ENCODE results near the gene SNRPA.

Gene SNRPA

GRCh38 chr19:40763963-40764362 lies 13.0 kb downstream of the SNRPA start:
- no peak for TF ChIP-seq FOXP2 (optimal IDR thresholded peaks at IDR 0.05; ENCODE audit: borderline replicate concordance, extremely low read depth, extremely low read length, insufficient read depth)
- no peak for TF ChIP-seq TAF1 (IDR thresholded peaks at IDR 0.05; ENCODE audit: borderline replicate concordance, insufficient read depth, low read length)
- no peak for TF ChIP-seq POLR2AphosphoS5 (IDR thresholded peaks at IDR 0.05; ENCODE audit: low read depth, low read length)
- no peak for TF ChIP-seq SIN3A (IDR thresholded peaks at IDR 0.05; ENCODE audit: borderline replicate concordance, insufficient read depth, low read length)
- TF ChIP-seq, protein P1, sequence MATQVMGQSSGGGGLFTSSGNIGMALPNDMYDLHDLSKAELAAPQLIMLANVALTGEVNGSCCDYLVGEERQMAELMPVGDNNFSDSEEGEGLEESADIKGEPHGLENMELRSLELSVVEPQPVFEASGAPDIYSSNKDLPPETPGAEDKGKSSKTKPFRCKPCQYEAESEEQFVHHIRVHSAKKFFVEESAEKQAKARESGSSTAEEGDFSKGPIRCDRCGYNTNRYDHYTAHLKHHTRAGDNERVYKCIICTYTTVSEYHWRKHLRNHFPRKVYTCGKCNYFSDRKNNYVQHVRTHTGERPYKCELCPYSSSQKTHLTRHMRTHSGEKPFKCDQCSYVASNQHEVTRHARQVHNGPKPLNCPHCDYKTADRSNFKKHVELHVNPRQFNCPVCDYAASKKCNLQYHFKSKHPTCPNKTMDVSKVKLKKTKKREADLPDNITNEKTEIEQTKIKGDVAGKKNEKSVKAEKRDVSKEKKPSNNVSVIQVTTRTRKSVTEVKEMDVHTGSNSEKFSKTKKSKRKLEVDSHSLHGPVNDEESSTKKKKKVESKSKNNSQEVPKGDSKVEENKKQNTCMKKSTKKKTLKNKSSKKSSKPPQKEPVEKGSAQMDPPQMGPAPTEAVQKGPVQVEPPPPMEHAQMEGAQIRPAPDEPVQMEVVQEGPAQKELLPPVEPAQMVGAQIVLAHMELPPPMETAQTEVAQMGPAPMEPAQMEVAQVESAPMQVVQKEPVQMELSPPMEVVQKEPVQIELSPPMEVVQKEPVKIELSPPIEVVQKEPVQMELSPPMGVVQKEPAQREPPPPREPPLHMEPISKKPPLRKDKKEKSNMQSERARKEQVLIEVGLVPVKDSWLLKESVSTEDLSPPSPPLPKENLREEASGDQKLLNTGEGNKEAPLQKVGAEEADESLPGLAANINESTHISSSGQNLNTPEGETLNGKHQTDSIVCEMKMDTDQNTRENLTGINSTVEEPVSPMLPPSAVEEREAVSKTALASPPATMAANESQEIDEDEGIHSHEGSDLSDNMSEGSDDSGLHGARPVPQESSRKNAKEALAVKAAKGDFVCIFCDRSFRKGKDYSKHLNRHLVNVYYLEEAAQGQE (IDR thresholded peaks at IDR 0.05; ENCODE audit: insufficient read depth in 1 of 2, low read depth in 2 of 2, low read length in 2 of 2) = no peak

- TF ChIP-seq POLR2AphosphoS5 (IDR thresholded peaks at IDR 0.05; ENCODE audit: low read depth, low read length) (no peak), TAF1 (IDR thresholded peaks at IDR 0.05; ENCODE audit: borderline replicate concordance, insufficient read depth, low read length) (no peak), SIN3A (IDR thresholded peaks at IDR 0.05; ENCODE audit: borderline replicate concordance, insufficient read depth, low read length) (no peak), FOXP2 (optimal IDR thresholded peaks at IDR 0.05; ENCODE audit: borderline replicate concordance, extremely low read depth, extremely low read length, insufficient read depth) (no peak)
- TF ChIP-seq, protein P1 (IDR thresholded peaks at IDR 0.05; ENCODE audit: insufficient read depth in 1 of 2, low read depth in 2 of 2, low read length in 2 of 2) = no peak
Measured at GRCh38 chr19:40768869-40769268, 17.9 kb downstream of the SNRPA start.

- TF ChIP-seq SIN3A (IDR thresholded peaks at IDR 0.05; ENCODE audit: borderline replicate concordance, insufficient read depth, low read length) (no peak), FOXP2 (optimal IDR thresholded peaks at IDR 0.05; ENCODE audit: borderline replicate concordance, extremely low read depth, extremely low read length, insufficient read depth) (no peak), TAF1 (IDR thresholded peaks at IDR 0.05; ENCODE audit: borderline replicate concordance, insufficient read depth, low read length) (no peak), POLR2AphosphoS5 (IDR thresholded peaks at IDR 0.05; ENCODE audit: low read depth, low read length) (no peak)
- TF ChIP-seq, protein P1 (IDR thresholded peaks at IDR 0.05; ENCODE audit: insufficient read depth in 1 of 2, low read depth in 2 of 2, low read length in 2 of 2) = no peak
Measured at GRCh38 chr19:40774916-40775631, 24.1 kb downstream of the SNRPA start, which contains the start of gene MIA. Gene MIA (plus strand): TSS chr19:40775521. CDS start chr19:40775543, 22 bp downstream.

- TF ChIP-seq FOXP2 (optimal IDR thresholded peaks at IDR 0.05; ENCODE audit: borderline replicate concordance, extremely low read depth, extremely low read length, insufficient read depth) = no peak
- TF ChIP-seq SIN3A (IDR thresholded peaks at IDR 0.05; ENCODE audit: borderline replicate concordance, insufficient read depth, low read length) = no peak
- TF ChIP-seq, protein P1 (IDR thresholded peaks at IDR 0.05; ENCODE audit: insufficient read depth in 1 of 2, low read depth in 2 of 2, low read length in 2 of 2) = no peak
- TF ChIP-seq TAF1 (IDR thresholded peaks at IDR 0.05; ENCODE audit: borderline replicate concordance, insufficient read depth, low read length) = no peak
- no peak for TF ChIP-seq POLR2AphosphoS5 (IDR thresholded peaks at IDR 0.05; ENCODE audit: low read depth, low read length)
Measured at GRCh38 chr19:40775632-40776022, 24.6 kb downstream of the SNRPA start.

Measured in PFSK-1 (cell line).